Activated gamma-delta T cell (primary cell): ENCODE data around the gene SMAD7.

Experiments
- DNase-seq: peaks from one replicate; lab custom pipeline; 2025; lab: John Stamatoyannopoulos, UW
- total RNA-seq, 2 donors: gene quantifications; one replicate each; lab custom pipeline; 2026; lab: John Stamatoyannopoulos, UW

The SMAD7 gene, protein sequence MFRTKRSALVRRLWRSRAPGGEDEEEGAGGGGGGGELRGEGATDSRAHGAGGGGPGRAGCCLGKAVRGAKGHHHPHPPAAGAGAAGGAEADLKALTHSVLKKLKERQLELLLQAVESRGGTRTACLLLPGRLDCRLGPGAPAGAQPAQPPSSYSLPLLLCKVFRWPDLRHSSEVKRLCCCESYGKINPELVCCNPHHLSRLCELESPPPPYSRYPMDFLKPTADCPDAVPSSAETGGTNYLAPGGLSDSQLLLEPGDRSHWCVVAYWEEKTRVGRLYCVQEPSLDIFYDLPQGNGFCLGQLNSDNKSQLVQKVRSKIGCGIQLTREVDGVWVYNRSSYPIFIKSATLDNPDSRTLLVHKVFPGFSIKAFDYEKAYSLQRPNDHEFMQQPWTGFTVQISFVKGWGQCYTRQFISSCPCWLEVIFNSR
- 99.7 to 179 reads per million in 2 donors for total RNA-seq

- DNase-seq: peak; percentile 19
Measured at GRCh38 chr18:48950536-48951447, at the start of gene SMAD7. SMAD7 (minus strand) TSS chr18:48950965; CDS start chr18:48950424, 541 bp downstream.

- no peak for DNase-seq
Measured at GRCh38 chr18:48999569-48999968, 48.8 kb upstream of the SMAD7 start.

DNA sequence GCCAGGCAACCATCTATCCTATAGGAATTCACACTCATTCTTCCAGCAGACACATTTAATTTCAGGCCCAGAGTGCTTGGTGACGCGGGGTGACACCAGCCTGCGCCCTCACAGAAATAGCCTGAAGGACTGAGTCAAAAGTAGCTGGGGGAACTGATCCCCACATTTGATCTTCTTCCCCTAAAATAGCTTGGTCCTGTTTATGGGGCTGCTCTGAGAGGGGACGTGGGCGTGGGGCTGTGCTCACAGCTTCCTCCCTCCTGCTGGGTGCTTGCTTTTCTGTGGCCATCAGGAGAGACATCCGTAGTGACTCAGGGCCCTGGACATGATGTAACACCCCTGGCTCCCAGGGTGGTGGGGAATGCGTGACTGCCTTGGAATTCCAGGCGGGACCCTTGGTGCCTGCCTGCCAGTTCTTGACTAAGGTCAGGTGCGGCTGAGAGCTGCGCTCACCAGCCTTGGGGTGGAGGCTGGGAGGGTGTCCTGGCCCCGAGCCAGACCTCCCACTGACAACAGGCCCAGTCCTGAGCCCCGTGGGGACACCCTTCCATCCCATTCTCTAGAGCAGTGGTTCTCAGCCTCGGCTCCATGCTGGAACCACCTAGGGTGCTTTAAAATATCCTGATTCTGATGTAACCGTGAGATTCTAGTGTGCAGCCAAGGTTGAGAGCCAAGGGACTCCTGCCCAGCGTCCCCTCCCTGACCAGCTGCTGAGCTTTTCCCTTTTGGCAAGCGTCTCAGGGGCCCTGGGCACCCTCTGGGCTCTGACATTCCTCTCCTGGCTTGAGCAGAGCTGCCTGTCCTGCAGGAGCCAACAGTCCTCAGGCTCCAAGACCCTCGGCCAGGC, 47.4 kb upstream of the SMAD7 start:
- DNase-seq: no peak

DNA sequence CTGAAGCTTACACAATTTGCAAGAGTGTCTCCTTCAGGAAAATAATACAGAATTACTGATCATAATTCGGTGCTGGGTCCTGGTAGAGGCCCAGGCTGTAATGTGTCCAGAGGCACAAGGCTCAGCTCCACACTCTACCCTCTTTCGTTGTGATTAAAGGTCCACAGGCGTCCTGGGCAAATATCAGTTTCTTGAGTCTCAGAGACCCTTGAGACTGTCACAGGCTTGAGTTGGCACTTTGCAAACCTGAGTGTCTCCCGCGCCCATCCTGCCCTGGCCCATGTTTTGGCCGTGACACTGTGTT, 46.9 kb upstream of the SMAD7 start:
- no peak for DNase-seq

DNA sequence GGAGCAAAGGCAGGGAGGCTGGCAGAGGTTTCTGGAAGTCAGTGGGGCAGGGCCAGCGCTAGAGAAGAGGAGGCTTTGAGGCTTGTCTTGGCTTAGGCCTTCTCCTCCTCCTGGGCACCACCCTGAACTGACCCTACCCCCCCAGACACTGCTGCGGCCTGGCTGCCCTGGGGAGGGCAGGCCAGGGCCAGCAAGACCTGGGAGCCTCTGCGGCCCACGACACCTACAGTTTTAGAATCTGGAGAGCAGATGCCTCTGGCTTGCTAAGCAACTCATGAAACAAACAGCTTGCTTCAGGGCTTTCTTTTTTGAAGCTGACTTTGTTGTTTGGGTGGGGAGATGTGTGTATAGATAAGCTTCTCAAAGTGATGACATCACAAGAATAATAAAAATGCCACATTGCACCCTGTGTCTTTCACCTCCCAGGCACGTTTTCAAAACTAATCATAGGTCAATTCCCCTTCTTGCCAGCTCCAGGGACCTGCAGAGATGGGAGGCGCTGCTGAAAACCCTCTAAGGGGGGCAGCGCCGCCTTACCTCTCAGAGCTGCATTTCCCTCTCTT, 46.2 kb upstream of the SMAD7 start:
- DNase-seq: no peak

- DNase-seq: no peak
Measured at GRCh38 chr18:48996041-48996440, 45.3 kb upstream of the SMAD7 start.

DNA sequence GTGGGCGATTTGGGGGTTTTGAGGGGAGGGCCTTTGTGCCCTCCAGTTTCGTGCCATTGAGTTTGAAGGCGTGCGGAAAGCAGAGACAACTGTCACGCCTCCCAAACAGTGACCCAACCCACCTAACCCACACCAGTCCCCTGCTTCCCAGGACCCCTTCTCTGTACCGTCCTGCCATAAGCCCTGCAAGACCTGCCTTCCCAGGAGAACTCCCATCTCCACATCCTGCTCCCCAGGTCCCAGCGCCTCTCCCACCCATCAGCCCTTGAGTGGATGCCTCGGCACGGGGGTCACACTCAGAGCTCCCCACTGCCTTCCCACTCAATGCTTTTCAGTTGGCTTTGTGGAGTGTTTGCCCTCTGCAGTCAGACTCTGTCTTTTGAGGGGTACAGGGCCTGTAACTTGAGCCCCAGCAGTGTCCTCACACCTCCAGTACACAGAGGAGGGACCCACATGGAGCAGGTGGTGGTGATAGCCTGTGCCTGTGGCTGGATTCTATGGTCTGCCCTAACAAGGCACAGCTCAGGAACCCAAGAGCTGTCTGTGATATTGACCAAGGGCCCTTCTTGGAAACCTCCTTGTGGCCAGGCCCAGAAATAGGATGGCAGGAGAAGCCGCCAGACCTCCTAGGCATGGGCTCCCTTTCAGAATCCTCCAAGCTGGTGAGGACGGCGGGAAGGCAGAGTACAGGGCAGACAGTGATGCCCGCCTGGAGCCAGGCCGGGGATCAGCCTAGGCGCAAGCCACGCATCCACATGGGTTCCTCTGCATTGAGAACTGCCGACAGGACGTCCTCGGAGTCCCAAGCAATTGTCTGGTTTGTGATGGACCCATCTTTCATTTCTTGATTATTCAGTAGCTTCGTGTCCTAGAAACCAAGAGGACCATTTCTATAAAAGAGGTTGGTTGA, 44.4 kb upstream of the SMAD7 start:
- DNase-seq: no peak

GRCh38 chr18:48994044-48994651, 43.4 kb upstream of the SMAD7 start:
- DNase-seq: no peak

GRCh38 chr18:48993586-48993985, 42.8 kb upstream of the SMAD7 start:
- no peak for DNase-seq

GRCh38 chr18:48992791-48993555, 42.2 kb upstream of the SMAD7 start:
- no peak for DNase-seq

DNA sequence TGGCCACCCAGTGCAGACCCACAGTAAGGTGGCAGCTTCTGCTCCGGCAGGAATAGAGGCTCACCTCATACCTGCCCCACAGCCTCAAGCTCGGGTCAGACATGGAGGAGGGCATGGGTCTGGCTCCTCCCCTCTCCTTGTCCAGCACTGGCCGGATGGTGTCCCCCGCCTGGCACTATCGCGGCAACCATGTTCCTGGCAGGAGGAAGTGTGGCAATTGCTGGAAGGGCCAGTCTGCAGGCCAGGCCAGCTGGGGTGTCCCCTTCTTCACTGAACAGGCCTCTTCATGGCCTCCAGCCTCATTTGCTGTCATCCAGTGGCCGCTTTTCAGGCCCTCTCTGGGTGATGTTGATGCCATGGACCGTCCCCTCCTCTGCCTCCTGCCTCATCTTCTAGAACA, 41.4 kb upstream of the SMAD7 start:
- no peak for DNase-seq

DNA sequence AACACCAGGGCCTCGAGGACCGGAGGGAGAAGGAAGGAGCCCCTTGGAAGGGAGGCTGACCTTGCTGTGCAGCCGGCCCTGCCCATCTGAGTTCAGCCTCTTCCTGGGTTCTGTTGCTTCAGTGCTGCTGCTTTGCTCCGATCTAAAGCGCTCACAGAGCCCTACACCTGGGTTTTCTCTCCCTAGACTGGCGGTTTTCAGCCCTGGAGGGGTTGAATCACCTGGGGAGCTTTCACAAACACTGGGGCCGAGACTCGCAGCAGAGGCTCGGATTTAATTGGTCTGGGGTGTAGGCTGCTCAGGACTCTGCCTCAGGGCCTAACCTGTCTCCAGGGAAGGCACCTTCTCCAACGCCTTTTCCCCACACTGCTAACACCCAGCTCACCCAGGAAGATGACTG, 40.9 kb upstream of the SMAD7 start:
- no peak for DNase-seq

DNA sequence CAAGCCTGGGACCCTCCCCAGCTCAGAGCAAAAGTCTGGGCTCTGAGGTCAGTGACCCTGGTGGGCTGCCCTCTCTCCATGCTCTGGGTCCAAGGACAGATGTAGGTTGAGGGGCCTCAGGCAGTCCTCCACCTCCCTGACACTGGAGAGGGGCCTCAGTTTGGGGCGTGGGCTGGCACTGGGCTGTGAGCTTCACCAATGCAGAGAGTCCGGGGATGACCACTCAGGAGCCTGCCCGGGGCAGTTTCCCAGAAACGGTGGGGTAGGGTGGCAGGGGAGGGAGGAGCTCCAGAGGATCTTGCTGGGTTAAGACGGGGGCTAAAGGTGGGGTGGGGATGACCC, 40.5 kb upstream of the SMAD7 start:
- DNase-seq: no peak

GRCh38 chr18:48990481-48991318, 39.9 kb upstream of the SMAD7 start:
- DNase-seq: no peak

DNA sequence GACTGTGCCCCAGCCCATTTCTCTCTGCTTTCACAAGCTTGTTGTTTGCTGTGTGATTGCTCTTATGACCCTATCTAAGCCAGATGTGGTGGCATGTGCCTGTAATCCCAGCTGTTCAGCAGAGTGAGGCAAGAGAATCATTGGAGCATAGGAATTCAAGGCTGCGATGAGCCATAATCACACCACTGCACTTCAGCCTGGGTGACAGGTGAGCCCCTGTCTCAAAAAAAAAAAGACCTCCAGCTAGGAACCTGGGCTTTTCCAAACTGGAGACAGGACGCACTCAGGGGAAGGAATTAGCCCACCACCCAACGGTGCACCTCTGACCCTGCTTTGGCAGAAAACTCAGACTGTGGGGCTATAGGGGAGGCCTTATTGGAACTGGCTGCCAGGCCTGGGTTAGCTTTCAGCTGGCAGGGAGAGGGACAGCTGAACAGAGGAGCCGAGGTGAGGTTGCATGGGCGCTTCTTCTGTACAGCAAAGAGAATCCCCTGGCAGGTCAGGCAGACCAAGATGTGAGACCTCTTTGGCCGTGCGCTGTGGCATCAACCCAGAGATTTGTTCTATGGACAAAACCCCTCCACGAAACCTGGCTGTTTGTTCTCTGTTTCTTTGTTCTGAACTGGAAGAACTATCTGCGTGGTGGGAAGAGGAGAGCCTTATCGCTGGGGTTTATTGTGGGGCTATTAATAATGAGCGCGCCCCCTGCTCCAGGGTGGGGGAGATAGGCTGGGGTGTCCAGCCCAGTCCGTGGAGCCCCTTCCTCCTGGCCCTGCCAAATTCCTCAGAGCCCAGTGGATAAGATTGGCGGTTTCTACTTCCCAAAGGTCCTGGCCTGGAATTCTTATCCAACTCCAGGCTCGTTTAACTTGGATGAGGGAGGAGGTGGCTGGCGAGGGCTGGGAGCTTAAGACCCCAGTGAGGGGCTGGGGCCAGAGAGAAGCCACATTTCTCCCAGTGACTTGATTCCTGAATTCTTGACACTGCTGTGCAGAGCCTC, 38.8 kb upstream of the SMAD7 start:
- DNase-seq: no peak

- no peak for DNase-seq
Measured at GRCh38 chr18:48988508-48989303, 37.9 kb upstream of the SMAD7 start.

DNA sequence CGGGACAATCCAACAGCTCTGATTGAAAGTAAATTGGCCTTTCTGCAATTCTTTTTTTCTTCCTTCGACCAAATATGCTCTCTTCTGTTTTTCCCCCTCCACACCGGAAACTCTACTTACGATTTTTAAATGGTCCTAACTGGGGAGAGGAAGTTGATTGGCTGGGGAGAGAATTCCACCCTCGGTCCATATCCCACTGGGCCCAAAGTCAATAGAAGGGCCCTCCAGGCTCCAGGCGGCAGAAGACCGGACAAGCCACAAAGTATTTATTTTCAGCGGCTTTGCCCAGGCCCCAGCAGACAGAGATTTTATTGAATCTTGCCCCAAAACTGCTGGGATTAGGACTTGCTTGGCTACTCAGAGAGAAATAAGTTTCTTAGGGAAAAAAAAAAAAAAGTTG, 37.1 kb upstream of the SMAD7 start:
- no peak for DNase-seq
